Measurements from ENCODE around the gene MYOZ3. TPM values are rescaled to one million over a fixed set of nuclear protein-coding genes. Genes with fewer than 3 reads are reported as not detected.

The MYOZ3 gene
- total and polyA plus RNA-seq, 2 of the 8 experiments (the other 6 are each of a cell fraction or from before 2014, with no cell fraction given), result 9.6 to 19.1 TPM

- no peak overlapping the region; the same call in 1 of the 2 replicates for H3K27ac ChIP-seq (ENCODE audit: low read depth, low read length)
- peaks cover 9% of the 10 kb centered on the region for H3K23me2 ChIP-seq (ENCODE audit: low read depth, low read length)
- H2AK5ac ChIP-seq (ENCODE audit: low read depth, low read length), result no peak overlapping the region
- H3K79me1 ChIP-seq (ENCODE audit: low read depth, low read length), result no peaks in the 10 kb centered on the region
- H3K4me1 ChIP-seq (replicated peaks in 1 of 4; ENCODE audit: control insufficient read depth in 3 of 4, insufficient read depth in 4 of 4, low read length in 3 of 4), result peaks cover 5 to 23% (median 14%) of the 10 kb centered on the region in 4 experiments
- H4K91ac ChIP-seq (replicated peaks; ENCODE audit: insufficient read length, low read length), result no peak overlapping the region
- H3K79me2 ChIP-seq (ENCODE audit: control insufficient read depth in 1 of 2, insufficient read depth in 2 of 2, low read length in 2 of 2), result peaks cover 0 to 9% of the 10 kb centered on the region in 2 experiments; a peak in 2 of 4 replicates
- H3K27me3 ChIP-seq (replicated peaks in 1 of 4; ENCODE audit: control insufficient read depth in 3 of 4, extremely low read depth in 1 of 4, insufficient read depth in 3 of 4, low read length in 3 of 4), result no peaks in the 10 kb centered on the region
- FAIRE-seq, result no peak
- H2BK5ac ChIP-seq (ENCODE audit: low read depth, low read length), result no peak overlapping the region
- H2BK12ac ChIP-seq (ENCODE audit: low read depth, low read length), result no peak overlapping the region
- TF ChIP-seq GTF2F1 (IDR thresholded peaks at IDR 0.05; ENCODE audit: borderline replicate concordance, low read depth, low read length), result no peak
- no peak for TF ChIP-seq NANOG (IDR thresholded peaks at IDR 0.05; ENCODE audit: insufficient read depth, low read depth, low read length, poor library complexity, severe bottlenecking)
- TF ChIP-seq YY1 (IDR thresholded peaks at IDR 0.05; ENCODE audit: low read depth, low read length), result no peak
- no peak for TF ChIP-seq CBX8 (IDR thresholded peaks at IDR 0.05; ENCODE audit: borderline replicate concordance, low read depth, low read length)
- no peak for TF ChIP-seq SP1 (IDR thresholded peaks at IDR 0.05; ENCODE audit: low read depth, low read length)
- TF ChIP-seq PHF8 (conservative IDR thresholded peaks at IDR 0.05; ENCODE audit: low read depth, low read length), result no peak
- TF ChIP-seq KDM5A (IDR thresholded peaks at IDR 0.05; ENCODE audit: low read length), result no peak
- no peak for TF ChIP-seq ATF2 (IDR thresholded peaks at IDR 0.05; ENCODE audit: low read length)
- no peak for TF ChIP-seq SP2 (IDR thresholded peaks at IDR 0.05; ENCODE audit: low read length)
- no peak for TF ChIP-seq CTBP2 (IDR thresholded peaks at IDR 0.05; ENCODE audit: borderline replicate concordance, insufficient read depth, insufficient read length, low read length)
- TF ChIP-seq NRF1 (IDR thresholded peaks at IDR 0.05; ENCODE audit: low read depth, low read length), result no peak
- no peak overlapping the region for H3K9ac ChIP-seq (replicated peaks in 1 of 4; ENCODE audit: extremely low read depth in 1 of 4, low read depth in 3 of 4, low read length in 3 of 4)
- H3K4me3 ChIP-seq (ENCODE audit: extremely low read depth in 1 of 4, insufficient read depth in 2 of 4, low read depth in 3 of 4, low read length in 4 of 4), result no peak overlapping the region
- no peaks in the 10 kb centered on the region for H4K20me1 ChIP-seq (replicated peaks in 1 of 2; ENCODE audit: control insufficient read depth in 1 of 2, insufficient read depth in 2 of 2, low read length in 2 of 2)
- no peak overlapping the region for H3K4ac ChIP-seq (replicated peaks; ENCODE audit: insufficient read length, low read depth, low read length)
- no peak overlapping the region for H2BK120ac ChIP-seq (replicated peaks; ENCODE audit: low read depth, low read length)
- ChIA-PET POLR2A (ENCODE audit: partially characterized antibody) (interaction anchor here (0.5 to 4.7 kb wide), 9 partner anchors 11 to 225 kb away, joined by 3 to 70 read pairs (median 4); partner anchors contain the start of genes MYOZ3, RBM22 and RPS14), CTCF (ENCODE audit: partially characterized antibody) (interaction anchor here (0.8 to 3.3 kb wide), 7 partner anchors 11 to 444 kb away, joined by 3 to 18 read pairs (median 3); partner anchors contain the start of gene RBM22)
- no peak overlapping the region for H3K56ac ChIP-seq (replicated peaks; ENCODE audit: insufficient read length, low read depth, low read length)
- peaks cover 0 to 10% (median 0%) of the 10 kb centered on the region in 4 experiments; a peak in 3 of 8 replicates for H3K36me3 ChIP-seq (ENCODE audit: control insufficient read depth in 2 of 4, insufficient read depth in 4 of 4, low read length in 3 of 4)
- H3K18ac ChIP-seq (ENCODE audit: extremely low read depth, low read length), result 0 out of 2 replicates have a peak overlapping the region, but pooled peaks have one; percentile 29
- no peak overlapping the region for H4K8ac ChIP-seq (ENCODE audit: extremely low read depth, insufficient read depth, low read length)
- no peak overlapping the region for H4K5ac ChIP-seq (ENCODE audit: insufficient read length, low read depth, low read length)
- H3K14ac ChIP-seq (ENCODE audit: insufficient read length), result no peak overlapping the region
- H3K23ac ChIP-seq (ENCODE audit: insufficient read length), result no peak overlapping the region
- WGBS, 2 experiments (ENCODE audit: extremely low coverage in 1 of 2, insufficient coverage in 1 of 2, insufficient read length in 1 of 2, insufficient replicate concordance in 2 of 2, low coverage in 1 of 2, low lambda C conversion rate in 2 of 2, missing lambda C conversion rate in 1 of 2), result 96% methylated on average over 4 of the region's 4 CpGs; no CpG with 5 or more reads in 1 of the 2 experiments
- DNase-seq (ENCODE audit: low read depth in 1 of 2, low spot score in 2 of 2), result no peak
- no peaks in the 10 kb centered on the region for H3K9me3 ChIP-seq (ENCODE audit: insufficient read depth in 2 of 2, low read depth in 1 of 2, low read length in 1 of 2)
- H2BK15ac ChIP-seq (ENCODE audit: low read length), result 0 out of 2 replicates have a peak overlapping the region, but pooled peaks have one; percentile 40
- H2AFZ ChIP-seq (ENCODE audit: low read length), result no peak overlapping the region
- H2BK20ac ChIP-seq (ENCODE audit: low read length), result no peak overlapping the region
- no peak overlapping the region for H3K4me2 ChIP-seq (ENCODE audit: insufficient read depth in 1 of 2, low read depth in 2 of 2, low read length in 2 of 2)
Measured at GRCh38 chr5:150674341-150674821, 13.3 kb downstream of the MYOZ3 start.
